Measurements from ENCODE around the gene SNRPA.

- TF ChIP-seq CTCF (conservative IDR thresholded peaks at IDR 0.05; ENCODE audit: low read depth, low read length) = no peak
- TF ChIP-seq USF2 (IDR thresholded peaks at IDR 0.05; ENCODE audit: low read depth, low read length) = no peak
- no peak for TF ChIP-seq CEBPB (IDR thresholded peaks at IDR 0.05; ENCODE audit: low read depth, low read length)
- no peak for TF ChIP-seq RFX5 (IDR thresholded peaks at IDR 0.05; ENCODE audit: low read depth, low read length)
- TF ChIP-seq POLR2A (IDR thresholded peaks at IDR 0.05; ENCODE audit: low read depth, low read length) = no peak
- no peak for TF ChIP-seq RAD21 (IDR thresholded peaks at IDR 0.05; ENCODE audit: low read length)
- TF ChIP-seq MAZ (IDR thresholded peaks at IDR 0.05; ENCODE audit: borderline replicate concordance, low read depth, low read length) = no peak
- no peak for TF ChIP-seq SMC3 (IDR thresholded peaks at IDR 0.05; ENCODE audit: low read depth, low read length)
- no peak for TF ChIP-seq FOS (IDR thresholded peaks at IDR 0.05; ENCODE audit: low read depth, low read length)
- TF ChIP-seq RCOR1 (IDR thresholded peaks at IDR 0.05; ENCODE audit: insufficient replicate concordance, low read length) = no peak
- no peak for TF ChIP-seq MXI1 (IDR thresholded peaks at IDR 0.05; ENCODE audit: borderline replicate concordance, low read depth, low read length)
Observed at GRCh38 chr19:40762754-40763470, 11.9 kb downstream of the SNRPA start.
